KBM-7 (cell line): ENCODE results near the gene CHRND.
A peak's percentile ranks its signal among the peaks of the same experiment; 100 is the strongest.
"Not testable (repeated sequence)": the region's sequence is repeated elsewhere in the genome, so short reads cannot be mapped to it uniquely, and the experiment has no call there.

ENCODE experiments used
- DNase-seq: peaks from one replicate; pipeline ENCODE4 v3.0.0-alpha.2; 2015
- in situ Hi-C: fragments of 300-500 bp; cut with MboI; formaldehyde crosslinking; loops from 2 replicates; pipeline ENCODE4 v1.14.3; 2020; ENCODE audit warnings: low sequenced_read_pairs, low pct_unique_long_range_greater_than_20kb, mixed read lengths

CHRND gene

DNA sequence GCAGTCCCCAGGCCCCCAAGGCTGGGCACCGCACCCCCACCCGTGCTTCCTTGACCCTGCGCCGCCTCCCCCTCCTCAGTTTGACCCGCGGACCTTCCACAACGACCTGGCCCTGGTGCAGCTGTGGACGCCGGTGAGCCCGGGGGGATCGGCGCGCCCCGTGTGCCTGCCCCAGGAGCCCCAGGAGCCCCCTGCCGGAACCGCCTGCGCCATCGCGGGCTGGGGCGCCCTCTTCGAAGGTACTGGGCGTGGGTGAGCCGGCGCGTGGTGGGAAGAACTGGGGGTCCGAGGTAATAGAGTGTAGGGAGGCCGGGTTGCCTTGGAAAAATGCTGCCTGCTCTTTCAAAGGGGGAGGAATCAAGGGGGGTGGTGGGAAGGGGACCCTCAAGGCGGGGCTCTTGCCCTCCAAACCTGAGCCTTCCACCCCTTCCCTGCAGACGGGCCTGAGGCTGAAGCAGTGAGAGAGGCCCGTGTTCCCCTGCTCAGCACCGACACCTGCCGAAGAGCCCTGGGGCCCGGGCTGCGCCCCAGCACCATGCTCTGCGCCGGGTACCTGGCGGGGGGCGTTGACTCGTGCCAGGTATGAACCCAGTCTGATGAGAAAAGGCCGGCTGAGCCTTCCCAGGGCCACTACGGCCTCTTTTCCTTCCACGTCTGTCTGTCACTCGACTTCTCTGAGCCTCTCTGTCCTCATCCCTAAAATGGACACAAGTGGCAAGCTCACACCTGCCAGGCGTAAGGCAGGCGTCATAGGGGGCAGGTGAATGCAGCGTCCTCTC, 3.1 kb upstream of the CHRND start:
- no peak for DNase-seq
- in situ Hi-C loops: no loop called here

DNA sequence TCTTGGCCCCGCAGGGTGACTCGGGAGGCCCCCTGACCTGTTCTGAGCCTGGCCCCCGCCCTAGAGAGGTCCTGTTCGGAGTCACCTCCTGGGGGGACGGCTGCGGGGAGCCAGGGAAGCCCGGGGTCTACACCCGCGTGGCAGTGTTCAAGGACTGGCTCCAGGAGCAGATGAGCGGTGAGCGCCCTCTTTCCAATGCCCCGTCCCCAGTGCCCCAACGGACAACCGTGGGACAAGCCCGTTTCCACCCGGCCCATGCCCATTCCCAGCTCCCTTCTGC, 2.6 kb upstream of the CHRND start:
- in situ Hi-C loops: no loop called here
- no peak for DNase-seq

DNA sequence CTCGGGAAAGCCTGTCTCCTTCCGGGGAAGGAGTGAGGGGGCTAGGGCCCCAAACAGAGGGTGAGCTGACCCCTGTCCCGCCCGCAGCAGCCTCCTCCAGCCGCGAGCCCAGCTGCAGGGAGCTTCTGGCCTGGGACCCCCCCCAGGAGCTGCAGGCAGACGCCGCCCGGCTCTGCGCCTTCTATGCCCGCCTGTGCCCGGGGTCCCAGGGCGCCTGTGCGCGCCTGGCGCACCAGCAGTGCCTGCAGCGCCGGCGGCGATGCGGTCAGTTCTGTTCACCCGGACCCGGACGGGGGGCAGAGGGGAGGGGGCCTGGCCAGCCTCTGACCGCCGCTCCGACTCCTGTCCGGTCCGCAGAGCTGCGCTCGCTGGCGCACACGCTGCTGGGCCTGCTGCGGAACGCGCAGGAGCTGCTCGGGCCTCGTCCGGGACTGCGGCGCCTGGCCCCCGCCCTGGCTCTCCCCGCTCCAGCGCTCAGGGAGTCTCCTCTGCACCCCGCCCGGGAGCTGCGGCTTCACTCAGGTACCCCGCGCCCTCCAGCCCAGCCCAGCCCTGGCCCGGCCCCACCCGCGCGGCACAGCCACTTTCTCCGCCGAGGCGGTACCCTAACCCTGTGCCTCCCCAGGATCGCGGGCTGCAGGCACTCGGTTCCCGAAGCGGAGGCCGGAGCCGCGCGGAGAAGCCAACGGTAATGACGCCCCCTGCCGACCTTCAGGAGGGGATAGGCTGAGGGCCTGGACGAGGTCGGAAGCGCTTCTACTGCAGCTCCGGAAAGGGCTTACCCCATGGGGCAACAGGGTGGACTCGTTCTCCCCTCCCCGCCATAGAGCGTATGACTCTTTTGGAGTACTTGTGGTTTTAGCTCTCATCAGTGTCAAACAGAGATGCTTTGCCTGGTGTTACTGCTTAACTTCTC, 2.0 kb upstream of the CHRND start:
- in situ Hi-C loops: no loop called here
- DNase-seq: peak; percentile 75

DNA sequence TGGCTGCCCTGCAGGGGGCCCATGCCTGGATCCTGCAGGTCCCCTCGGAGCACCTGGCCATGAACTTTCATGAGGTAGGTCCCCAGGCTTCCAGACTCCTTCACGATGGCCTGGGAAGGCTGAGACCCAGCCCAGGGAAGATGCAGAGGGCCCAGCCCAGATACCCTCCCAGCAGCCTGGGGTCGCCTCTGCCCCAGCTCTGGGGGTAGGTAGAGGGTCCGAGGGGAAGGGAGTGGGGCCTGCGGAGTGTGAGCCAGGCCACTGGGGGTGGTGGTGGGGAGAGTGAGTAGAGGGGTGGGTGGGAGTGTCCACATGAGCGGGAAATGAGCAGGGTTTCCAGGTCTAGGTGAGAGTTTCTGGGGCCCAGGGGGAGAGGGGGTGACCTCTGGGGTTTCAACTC, 1.2 kb upstream of the CHRND start:
- DNase-seq: no peak
- in situ Hi-C loops: no loop called here

DNA sequence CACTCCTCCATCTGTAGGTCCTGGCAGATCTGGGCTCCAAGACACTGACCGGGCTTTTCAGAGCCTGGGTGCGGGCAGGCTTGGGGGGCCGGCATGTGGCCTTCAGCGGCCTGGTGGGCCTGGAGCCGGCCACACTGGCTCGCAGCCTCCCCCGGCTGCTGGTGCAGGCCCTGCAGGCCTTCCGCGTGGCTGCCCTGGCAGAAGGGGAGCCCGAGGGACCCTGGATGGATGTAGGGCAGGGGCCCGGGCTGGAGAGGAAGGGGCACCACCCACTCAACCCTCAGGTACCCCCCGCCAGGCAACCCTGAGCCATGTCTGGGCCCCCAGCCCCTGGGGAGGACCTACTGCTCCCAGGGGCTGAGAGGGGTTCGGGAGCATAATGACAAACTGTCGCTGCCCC, 761 bp upstream of the CHRND start:
- in situ Hi-C loops: no loop called here
- DNase-seq: no peak

DNA sequence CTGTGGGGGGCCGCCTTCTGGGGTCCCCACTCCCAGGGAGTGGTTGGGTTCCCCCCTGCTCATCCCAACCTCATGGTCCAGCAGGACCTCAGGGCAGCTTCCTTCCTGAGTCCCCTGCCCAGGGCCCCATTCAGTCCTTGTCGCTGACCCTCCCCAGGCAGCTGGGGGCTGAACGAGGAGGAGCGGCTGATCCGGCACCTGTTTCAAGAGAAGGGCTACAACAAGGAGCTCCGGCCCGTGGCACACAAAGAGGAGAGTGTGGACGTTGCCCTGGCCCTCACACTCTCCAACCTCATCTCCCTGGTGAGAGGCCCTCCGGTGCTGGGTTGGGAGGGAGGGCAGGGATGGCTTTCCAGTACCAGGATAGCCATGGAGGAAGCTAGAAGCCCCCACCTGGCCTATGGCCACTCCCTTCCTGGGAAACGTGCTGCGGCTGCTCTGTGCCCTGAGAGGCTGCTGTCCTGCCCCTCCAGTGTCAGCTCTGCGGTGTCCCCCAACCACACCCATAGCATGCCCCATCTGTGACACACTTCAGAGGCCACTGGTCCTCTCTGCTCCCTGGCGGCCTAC, 497 bp downstream of the CHRND start:
- DNase-seq: no peak
- in situ Hi-C loops: no loop called here

DNA sequence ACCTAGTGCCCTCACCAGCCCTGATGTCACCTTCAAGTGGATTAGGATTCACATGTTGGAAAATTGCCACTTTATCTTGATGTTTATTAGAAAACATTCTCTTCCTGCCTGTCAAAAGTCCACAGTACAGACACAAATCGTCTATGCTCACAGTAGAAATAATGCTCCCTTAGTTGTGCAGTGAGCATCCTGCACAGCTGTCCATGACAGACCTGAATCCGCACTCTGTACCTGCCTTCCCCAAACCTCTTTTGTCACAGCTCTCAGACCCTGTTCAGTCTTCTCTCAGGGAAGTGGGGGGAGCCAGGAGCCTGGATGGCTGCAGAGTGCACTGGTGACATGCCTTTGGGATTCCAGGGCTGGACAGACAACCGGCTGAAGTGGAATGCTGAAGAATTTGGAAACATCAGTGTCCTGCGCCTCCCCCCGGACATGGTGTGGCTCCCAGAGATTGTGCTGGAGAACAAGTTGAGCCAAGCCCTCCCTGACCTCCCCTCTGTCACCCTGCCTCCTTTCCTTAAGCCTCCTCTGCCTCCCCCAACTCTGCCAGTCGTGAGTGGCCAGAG, 2.0 kb downstream of the CHRND start:
- no peak for DNase-seq
- in situ Hi-C loops: no loop called here

DNA sequence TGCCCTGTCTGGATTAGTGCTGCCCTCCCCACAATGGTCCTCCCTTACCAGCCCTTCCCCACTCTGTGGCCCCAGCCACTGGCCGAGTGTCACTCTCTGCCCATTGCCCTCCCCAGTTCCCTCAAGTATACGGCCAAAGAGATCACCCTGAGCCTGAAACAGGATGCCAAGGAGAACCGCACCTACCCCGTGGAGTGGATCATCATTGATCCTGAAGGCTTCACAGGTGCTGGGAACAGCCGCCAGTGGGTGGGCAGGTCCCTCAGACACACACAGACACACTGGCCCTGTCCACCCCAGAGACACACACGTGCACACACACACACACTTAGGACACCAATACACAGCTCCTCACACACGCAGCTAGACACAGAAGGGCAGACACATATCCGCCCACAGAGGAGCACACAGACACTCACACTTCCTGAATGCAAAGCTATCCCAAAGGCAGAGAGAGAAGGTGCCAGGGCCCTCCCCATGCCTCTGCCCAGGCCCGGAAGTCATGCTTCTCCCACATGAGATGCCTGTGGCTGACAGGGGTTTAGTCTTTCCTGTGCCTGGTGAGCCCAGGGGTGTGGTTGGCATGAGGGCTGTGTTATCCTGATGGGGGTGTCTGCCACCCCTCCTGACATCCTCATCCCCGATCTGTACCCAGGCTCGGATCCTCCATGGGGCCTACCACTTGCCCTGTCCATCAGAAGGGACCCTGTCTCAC, 2.9 kb downstream of the CHRND start:
- DNase-seq: peak; percentile 24
- in situ Hi-C loops: no loop called here

DNA sequence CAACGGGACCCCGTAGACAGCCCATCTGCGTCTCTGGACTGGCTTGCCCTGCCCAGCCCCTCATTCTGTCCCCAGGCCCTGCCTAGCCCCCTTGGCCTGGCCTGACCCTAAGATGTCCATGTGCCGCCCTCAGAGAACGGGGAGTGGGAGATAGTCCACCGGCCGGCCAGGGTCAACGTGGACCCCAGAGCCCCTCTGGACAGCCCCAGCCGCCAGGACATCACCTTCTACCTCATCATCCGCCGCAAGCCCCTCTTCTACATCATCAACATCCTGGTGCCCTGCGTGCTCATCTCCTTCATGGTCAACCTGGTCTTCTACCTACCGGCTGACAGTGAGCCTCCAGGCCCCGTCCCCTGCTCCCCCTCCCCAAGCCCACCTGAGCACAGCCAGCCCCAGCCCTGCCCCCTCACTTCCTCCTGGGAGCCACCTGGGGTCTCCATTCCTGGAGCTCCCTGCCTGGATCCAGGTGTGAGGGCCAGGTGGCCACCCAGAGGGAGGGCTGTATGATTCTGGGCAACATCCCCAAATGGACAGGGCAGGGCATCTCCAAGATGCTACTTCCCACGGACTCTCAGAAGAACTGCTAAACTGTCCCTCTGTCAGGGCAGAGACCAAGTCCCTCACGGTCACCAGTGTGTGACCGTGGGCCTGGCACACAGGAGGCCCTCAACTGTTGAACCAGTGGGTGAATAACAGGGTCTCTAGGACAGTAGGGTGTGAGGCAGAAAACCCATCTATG, 4.0 kb downstream of the CHRND start:
- in situ Hi-C loops: no loop called here

DNA sequence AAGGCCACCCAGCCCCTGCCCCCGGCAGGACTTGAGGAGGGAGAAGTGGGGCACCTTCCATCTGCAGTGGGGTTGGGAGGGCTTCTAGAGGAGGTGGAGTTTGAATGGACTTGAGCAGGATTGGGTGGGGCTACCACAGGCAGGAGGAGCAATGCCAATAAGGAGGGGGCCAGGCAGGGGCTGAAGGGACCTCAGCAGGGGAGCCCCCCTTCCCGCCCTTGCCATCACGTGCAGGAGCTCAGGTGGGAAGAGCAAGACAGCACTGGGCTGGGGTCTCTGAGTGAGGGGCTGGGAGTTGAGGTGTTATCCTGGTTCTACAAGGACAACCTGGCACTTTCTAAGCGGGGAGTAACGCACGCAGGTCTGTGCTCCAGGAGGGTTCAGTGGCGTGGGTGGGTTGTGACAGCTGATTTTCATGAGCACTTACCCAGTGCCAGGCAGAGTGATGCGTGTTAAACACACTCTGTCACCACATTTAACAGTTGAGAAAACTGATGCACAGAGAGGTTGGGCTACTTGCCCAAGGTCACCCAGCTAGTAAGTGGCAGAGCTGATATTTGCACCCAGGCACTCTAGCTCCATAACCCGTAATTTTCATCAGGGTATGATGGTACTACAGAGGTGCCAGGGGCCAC, 4.8 kb downstream of the CHRND start:
- in situ Hi-C loops: no loop called here
- DNase-seq: no peak

More for the DNA sequence above, 4.0 kb downstream of the CHRND start:
- no peak for DNase-seq

DNA sequence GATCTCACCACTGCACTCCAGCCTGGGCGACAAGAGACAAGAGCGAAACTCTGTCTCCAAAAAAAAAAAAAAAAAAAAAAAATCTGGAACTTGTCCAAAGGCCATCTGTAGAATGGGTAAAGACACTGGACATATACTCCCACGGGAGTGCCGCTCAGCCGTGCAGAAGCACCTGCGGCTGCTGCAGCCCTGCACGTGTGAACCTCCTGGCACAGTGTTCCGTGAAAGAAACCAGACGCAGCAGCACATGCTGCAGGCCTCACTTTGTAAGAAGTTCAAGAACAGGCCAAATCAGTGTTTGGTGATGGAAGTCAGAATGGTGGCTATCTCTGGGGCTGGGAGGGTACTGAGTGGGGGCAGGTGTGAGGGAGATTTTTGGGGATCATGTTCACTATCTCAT, 6.5 kb downstream of the CHRND start:
- in situ Hi-C loops: no loop called here

DNA sequence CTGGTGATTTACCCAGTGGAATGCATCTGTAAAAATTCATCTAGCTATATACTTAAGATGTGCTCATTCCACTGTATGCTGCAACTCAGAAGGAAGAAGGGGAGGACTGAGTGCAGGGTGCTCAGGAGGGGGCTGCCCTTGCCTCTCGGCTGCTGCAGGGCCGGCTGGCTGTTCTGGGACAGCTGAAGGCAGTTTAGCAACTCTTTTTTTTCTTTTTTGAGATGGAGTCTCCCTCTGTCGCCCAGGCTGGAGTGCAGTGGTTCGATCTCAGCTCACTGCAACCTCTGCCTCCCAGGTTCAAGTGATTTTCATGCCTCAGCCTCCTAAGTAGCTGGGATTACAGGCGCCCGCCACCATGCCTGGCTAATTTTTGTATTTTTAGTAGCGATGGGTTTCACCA, 6.9 kb downstream of the CHRND start:
- in situ Hi-C loops, DNase-seq: not testable (repeated sequence)

More for the DNA sequence above, 6.5 kb downstream of the CHRND start:
- no peak for DNase-seq

DNA sequence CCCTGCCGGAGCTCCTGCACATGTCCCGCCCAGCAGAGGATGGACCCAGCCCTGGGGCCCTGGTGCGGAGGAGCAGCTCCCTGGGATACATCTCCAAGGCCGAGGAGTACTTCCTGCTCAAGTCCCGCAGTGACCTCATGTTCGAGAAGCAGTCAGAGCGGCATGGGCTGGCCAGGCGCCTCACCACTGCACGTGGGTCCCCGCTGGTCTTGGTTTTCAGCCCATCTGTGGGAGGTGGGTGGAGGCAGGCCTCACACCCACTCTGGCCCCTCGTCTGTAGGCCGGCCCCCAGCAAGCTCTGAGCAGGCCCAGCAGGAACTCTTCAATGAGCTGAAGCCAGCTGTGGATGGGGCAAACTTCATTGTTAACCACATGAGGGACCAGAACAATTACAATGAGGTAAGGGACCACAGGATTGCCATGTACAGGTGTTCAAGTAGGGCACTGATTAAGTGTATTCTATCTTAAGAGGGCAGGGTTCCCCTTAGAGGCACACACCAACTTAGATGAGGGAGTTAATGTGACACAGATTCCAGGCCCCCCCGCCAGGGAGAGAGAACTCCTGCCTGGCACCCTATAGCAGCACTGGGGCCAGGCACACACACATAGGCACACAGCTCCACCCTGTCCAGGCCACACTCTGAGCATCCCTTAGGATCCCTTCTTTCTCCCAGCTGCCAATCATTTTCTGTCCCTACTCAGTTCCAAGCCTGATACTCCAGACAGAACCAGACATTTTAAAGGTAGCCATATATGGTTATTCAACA, 8.2 kb downstream of the CHRND start:
- in situ Hi-C loops: no loop called here
- DNase-seq: no peak

DNA sequence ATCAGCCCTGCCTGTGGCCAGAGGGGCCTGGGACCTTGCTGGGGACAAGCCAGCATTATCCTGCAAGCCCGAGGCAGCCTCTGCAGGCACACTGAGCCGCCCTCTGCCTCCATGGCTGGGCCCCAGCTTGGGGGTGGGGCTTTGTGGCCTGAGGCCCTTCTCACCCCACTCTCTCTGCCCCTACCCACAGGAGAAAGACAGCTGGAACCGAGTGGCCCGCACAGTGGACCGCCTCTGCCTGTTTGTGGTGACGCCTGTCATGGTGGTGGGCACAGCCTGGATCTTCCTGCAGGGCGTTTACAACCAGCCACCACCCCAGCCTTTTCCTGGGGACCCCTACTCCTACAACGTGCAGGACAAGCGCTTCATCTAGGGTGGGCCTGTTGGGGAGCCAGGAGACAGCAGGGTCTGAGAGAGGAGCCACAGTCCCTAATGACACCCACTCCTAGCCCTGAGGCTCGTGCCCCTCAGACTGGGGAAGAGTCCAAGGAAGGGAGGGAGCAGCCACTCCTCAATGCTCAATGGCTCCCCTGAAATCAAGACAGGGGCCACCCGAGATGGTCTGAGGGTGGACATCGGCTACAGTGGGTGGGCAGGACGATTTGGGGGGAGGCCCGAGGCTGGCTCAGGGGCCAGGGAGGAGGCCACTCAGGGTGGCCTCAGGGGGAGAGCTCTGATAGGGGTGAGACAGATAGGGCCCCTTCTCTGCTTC, 9.1 kb downstream of the CHRND start:
- in situ Hi-C loops: no loop called here
- DNase-seq: no peak

DNA sequence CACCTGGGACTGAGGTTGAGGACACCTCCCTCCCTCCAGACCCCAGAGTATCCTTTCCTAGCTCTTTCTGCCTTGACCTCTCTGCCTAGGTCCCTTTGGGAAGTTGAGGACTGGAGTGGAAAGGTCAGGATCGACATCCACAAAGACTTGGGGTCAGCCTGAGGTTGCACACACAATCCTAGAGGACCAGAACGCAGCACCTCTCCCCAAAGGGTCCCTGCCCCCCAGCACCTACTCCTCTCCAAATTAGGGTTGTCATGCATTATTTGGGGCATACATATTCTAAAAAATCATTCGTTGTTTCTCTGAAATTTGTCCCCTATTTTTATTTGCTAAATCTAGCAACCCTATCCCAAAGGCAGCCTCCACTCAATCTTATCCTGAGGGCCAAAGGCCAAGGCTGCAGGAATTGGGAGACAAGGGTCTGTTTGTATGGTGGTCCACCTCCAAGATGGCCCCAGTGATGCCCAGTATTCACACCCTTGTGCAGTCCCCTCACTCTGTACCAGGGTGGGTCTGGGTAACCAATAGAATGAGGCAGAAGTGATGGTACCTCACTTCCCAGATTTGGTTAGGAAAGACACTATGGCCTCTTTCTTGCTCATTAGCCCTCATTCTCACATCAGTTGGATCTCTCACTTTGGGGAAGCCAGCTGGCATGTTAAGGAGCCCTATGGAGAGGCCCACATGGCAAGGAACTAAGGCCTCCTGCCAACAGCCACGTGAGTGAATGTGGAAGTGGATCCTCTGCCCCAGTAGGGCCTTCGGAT, 10.0 kb downstream of the CHRND start:
- in situ Hi-C loops: no loop called here

DNA sequence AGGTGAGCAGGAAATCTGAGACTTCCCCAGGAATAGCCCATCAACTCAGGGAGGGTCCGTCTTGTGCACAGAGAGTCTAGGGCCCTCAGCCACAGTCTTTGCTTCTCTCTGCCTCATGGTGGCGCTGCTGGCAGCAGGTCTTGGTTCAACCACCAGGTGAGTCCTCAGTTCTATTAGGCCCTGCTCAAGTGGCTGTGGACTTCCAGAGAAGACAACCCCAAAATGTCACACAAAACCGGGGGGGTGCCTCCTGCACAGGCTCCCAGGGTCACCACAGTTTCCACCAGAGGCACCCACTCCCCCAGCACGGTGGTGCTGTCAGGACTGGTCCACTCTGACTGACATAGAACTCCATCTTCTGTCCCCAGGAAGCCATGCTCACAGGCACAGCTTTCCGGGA, 11.1 kb downstream of the CHRND start:
- in situ Hi-C loops: no loop called here
- no peak for DNase-seq

More for the DNA sequence above, 10.0 kb downstream of the CHRND start:
- no peak for DNase-seq
